Transverse colon (tissue), 3 donors: ENCODE results near the gene DCLK3.

Experiments used
- EP300 ChIP-seq: sonication (generic); formaldehyde crosslinking; IDR thresholded peaks from one replicate; pipeline ENCODE4 v1.6.1; 2017; ENCODE audit warnings: antibody characterized with exemption, low read depth
- TF ChIP-seq, protein P1 (sequence below), 5 experiments: fragments of 200-600 bp in 3 of 5; fragments of 450-650 bp in 2 of 5; sonication (generic) in 3 of 5; IDR thresholded peaks; 1 replicate in 2 of 5; 2 replicates in 3 of 5; pipeline ENCODE4 v1.5.1; 2016 to 2017; ENCODE audit warnings: antibody characterized with exemption in 5 of 5, inconsistent platforms in 3 of 5, mild to moderate bottlenecking in 2 of 5, moderate library complexity in 1 of 5

DNA sequence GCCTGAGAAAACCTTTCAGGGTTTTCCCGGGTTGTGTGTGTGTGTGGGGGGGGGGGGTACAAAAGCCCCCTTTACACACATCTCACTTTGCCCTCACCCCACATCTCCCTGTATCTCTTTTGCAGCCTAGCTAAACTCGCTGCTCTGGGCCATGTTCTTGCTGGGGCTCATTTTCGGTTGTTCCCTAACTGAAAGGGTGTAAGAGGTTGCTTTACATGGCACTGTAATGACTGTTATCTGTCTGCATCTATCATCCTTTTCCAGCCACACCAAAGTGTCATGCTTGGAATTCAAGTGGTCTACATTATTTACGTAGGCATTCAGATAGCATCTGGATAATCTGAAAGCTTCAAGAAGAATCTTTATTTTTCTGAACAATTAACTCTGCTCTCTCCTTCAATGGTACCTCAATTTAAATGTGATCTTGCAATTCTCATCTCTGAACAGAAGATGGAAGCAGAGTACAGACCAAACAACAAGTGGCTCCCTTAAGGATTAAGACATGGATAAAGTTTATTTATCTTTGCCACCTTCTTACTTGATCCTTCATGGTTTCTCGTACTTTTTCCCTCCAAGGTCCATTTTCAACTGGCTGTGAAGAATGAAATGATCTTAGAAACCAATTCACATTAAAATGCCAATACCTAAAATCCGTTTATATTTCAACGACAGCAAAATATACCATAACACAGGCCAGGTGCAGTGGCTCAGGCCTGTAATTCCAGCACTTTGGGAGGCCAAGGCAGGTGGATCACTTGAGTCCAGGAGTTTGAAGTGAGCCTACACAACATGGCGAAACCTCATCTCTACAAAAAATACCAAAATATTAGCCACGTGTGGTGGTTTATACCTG is 34.9 kb downstream of the DCLK3 start:
- TF ChIP-seq, protein P1, sequence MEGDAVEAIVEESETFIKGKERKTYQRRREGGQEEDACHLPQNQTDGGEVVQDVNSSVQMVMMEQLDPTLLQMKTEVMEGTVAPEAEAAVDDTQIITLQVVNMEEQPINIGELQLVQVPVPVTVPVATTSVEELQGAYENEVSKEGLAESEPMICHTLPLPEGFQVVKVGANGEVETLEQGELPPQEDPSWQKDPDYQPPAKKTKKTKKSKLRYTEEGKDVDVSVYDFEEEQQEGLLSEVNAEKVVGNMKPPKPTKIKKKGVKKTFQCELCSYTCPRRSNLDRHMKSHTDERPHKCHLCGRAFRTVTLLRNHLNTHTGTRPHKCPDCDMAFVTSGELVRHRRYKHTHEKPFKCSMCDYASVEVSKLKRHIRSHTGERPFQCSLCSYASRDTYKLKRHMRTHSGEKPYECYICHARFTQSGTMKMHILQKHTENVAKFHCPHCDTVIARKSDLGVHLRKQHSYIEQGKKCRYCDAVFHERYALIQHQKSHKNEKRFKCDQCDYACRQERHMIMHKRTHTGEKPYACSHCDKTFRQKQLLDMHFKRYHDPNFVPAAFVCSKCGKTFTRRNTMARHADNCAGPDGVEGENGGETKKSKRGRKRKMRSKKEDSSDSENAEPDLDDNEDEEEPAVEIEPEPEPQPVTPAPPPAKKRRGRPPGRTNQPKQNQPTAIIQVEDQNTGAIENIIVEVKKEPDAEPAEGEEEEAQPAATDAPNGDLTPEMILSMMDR (IDR thresholded peaks at IDR 0.05) = peak; percentile 65 to 69 (median 68)
- TF ChIP-seq EP300 = no peak
